ENCODE results near the gene SMC1B. TPM values are rescaled to one million over a fixed set of nuclear protein-coding genes. Genes with fewer than 3 reads are reported as not detected.

The SMC1B gene
- total and polyA plus RNA-seq, 2 experiments from 2014 or later: 0.10 TPM; not detected in 1

DNA sequence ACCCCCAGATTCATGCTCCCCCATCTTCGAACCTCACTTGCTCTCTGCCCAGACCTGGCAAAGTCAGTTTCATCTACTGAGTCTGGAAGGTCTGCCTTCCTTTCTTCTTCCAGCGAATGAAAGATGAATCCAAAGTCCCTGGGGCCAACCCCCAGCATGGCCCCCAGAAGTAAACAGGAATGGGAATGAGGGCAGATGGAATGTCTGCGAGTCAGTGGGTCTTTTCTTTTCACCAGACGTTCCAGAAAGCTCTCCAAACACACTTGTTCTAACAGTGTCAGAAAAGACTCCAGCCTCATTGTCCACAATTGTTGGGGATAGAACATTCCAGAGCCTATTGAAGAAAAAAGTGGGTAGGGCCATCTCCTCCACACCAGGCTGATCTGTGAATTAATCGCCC is 28.7 kb upstream of the SMC1B start:
- Histone ChIP-seq H3K4me3 (no peak overlapping the region), H3K27me3 (ENCODE audit: insufficient read depth) (no peaks in the 10 kb centered on the region), H3F3A (replicated peaks; ENCODE audit: low read depth) (no peaks in the 10 kb centered on the region), H2AFZ (no peak overlapping the region), H3K79me2 (replicated peaks; ENCODE audit: insufficient read depth) (no peaks in the 10 kb centered on the region), H3K9me2 (ENCODE audit: insufficient read depth) (no peaks in the 10 kb centered on the region), H3K4me1 (ENCODE audit: insufficient read depth) (peaks cover 4% of the 10 kb centered on the region; the same call in 1 of the 2 replicates), H3K27ac (ENCODE audit: low read depth) (no peak overlapping the region), H4K20me1 (replicated peaks; ENCODE audit: insufficient read depth) (no peaks in the 10 kb centered on the region), H3K4me2 (no peak overlapping the region), H3K36me3 (ENCODE audit: insufficient read depth) (no peaks in the 10 kb centered on the region)
- Mint-ChIP-seq H3K4me1 (peaks cover 11% of the 10 kb centered on the region; the same call in 2 of the 3 replicates), H3K36me3 (ENCODE audit: low read depth) (peaks cover 4% of the 10 kb centered on the region; the same call in 1 of the 3 replicates), H3K27ac (no peak overlapping the region), H3K4me3 (no peak overlapping the region), H3K27me3 (ENCODE audit: insufficient read depth, low read depth, poor library complexity) (peaks cover 8% of the 10 kb centered on the region), H3K9me3 (peaks cover 5% of the 10 kb centered on the region; the same call in 2 of the 3 replicates)
- TF ChIP-seq NANOG (IDR thresholded peaks at IDR 0.05; ENCODE audit: borderline replicate concordance) (no peak), EZH2 (IDR thresholded peaks at IDR 0.05; ENCODE audit: low read depth, unreplicated experiment) (no peak)
- TF ChIP-seq, protein P1, sequence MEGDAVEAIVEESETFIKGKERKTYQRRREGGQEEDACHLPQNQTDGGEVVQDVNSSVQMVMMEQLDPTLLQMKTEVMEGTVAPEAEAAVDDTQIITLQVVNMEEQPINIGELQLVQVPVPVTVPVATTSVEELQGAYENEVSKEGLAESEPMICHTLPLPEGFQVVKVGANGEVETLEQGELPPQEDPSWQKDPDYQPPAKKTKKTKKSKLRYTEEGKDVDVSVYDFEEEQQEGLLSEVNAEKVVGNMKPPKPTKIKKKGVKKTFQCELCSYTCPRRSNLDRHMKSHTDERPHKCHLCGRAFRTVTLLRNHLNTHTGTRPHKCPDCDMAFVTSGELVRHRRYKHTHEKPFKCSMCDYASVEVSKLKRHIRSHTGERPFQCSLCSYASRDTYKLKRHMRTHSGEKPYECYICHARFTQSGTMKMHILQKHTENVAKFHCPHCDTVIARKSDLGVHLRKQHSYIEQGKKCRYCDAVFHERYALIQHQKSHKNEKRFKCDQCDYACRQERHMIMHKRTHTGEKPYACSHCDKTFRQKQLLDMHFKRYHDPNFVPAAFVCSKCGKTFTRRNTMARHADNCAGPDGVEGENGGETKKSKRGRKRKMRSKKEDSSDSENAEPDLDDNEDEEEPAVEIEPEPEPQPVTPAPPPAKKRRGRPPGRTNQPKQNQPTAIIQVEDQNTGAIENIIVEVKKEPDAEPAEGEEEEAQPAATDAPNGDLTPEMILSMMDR (conservative IDR thresholded peaks at IDR 0.05; ENCODE audit: low read depth in 2 of 2): no peak
- TF ChIP-seq, protein P2, sequence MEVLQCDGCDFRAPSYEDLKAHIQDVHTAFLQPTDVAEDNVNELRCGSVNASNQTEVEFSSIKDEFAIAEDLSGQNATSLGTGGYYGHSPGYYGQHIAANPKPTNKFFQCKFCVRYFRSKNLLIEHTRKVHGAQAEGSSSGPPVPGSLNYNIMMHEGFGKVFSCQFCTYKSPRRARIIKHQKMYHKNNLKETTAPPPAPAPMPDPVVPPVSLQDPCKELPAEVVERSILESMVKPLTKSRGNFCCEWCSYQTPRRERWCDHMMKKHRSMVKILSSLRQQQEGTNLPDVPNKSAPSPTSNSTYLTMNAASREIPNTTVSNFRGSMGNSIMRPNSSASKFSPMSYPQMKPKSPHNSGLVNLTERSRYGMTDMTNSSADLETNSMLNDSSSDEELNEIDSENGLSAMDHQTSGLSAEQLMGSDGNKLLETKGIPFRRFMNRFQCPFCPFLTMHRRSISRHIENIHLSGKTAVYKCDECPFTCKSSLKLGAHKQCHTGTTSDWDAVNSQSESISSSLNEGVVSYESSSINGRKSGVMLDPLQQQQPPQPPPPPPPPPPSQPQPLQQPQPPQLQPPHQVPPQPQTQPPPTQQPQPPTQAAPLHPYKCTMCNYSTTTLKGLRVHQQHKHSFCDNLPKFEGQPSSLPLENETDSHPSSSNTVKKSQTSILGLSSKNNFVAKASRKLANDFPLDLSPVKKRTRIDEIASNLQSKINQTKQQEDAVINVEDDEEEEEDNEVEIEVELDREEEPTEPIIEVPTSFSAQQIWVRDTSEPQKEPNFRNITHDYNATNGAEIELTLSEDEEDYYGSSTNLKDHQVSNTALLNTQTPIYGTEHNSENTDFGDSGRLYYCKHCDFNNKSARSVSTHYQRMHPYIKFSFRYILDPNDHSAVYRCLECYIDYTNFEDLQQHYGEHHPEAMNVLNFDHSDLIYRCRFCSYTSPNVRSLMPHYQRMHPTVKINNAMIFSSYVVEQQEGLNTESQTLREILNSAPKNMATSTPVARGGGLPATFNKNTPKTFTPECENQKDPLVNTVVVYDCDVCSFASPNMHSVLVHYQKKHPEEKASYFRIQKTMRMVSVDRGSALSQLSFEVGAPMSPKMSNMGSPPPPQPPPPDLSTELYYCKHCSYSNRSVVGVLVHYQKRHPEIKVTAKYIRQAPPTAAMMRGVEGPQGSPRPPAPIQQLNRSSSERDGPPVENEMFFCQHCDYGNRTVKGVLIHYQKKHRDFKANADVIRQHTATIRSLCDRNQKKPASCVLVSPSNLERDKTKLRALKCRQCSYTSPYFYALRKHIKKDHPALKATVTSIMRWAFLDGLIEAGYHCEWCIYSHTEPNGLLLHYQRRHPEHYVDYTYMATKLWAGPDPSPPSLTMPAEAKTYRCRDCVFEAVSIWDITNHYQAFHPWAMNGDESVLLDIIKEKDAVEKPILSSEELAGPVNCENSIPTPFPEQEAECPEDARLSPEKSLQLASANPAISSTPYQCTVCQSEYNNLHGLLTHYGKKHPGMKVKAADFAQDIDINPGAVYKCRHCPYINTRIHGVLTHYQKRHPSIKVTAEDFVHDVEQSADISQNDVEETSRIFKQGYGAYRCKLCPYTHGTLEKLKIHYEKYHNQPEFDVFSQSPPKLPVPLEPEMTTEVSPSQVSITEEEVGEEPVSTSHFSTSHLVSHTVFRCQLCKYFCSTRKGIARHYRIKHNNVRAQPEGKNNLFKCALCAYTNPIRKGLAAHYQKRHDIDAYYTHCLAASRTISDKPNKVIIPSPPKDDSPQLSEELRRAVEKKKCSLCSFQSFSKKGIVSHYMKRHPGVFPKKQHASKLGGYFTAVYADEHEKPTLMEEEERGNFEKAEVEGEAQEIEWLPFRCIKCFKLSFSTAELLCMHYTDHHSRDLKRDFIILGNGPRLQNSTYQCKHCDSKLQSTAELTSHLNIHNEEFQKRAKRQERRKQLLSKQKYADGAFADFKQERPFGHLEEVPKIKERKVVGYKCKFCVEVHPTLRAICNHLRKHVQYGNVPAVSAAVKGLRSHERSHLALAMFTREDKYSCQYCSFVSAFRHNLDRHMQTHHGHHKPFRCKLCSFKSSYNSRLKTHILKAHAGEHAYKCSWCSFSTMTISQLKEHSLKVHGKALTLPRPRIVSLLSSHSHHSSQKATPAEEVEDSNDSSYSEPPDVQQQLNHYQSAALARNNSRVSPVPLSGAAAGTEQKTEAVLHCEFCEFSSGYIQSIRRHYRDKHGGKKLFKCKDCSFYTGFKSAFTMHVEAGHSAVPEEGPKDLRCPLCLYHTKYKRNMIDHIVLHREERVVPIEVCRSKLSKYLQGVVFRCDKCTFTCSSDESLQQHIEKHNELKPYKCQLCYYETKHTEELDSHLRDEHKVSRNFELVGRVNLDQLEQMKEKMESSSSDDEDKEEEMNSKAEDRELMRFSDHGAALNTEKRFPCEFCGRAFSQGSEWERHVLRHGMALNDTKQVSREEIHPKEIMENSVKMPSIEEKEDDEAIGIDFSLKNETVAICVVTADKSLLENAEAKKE (CRISPR knock-in tag; IDR thresholded peaks at IDR 0.05): no peak
- no peak for ATAC-seq
- no peak for DNase-seq (ENCODE audit: low spot score)
